Esophagus muscularis mucosa (tissue), 4 donors: ENCODE measurements around the gene C1orf159. TPM values are rescaled to one million over a fixed set of nuclear protein-coding genes. Genes with fewer than 3 reads are reported as not detected.

Experiments
- DNase-seq: peaks from one replicate; pipeline ENCODE4 v3.0.0-alpha.2; 2017; ENCODE audit errors: extremely low spot score
- H3K27ac ChIP-seq, 4 donors: fragments of 200-600 bp; sonication (generic); replicated peaks in 1 of 4; 1 replicate in 3 of 4; 2 replicates in 1 of 4; pipeline ENCODE4 v1.5.1; 2016 to 2019; ENCODE audit warnings: mild to moderate bottlenecking in 1 of 4
- H3K27me3 ChIP-seq, 4 donors: fragments of 200-600 bp; sonication (generic); one replicate each; pipeline versions ENCODE4 v1.5.1 to v1.6.0; 2016 to 2019
- H3K36me3 ChIP-seq, 4 donors: fragments of 200-600 bp; sonication (generic); one replicate each; pipeline ENCODE4 v1.5.1; 2016 to 2019
- H3K4me1 ChIP-seq, 4 donors: fragments of 200-600 bp; sonication (generic); one replicate each; pipeline ENCODE4 v1.5.1; 2016 to 2019
- H3K4me3 ChIP-seq, 4 donors: fragments of 200-600 bp; sonication (generic); 1 replicate in 2 of 4; 2 replicates in 2 of 4; pipeline ENCODE4 v1.5.1; 2016 to 2019; ENCODE audit warnings: mild to moderate bottlenecking in 4 of 4, moderate library complexity in 1 of 4
- H3K9me3 ChIP-seq, 4 donors: fragments of 200-600 bp; sonication (generic); 1 replicate in 3 of 4; 2 replicates in 1 of 4; pipeline ENCODE4 v1.5.1; 2016 to 2019
- CTCF ChIP-seq, 3 experiments: fragments of 200-600 bp in 2 of 3; fragments of 450-650 bp in 1 of 3; sonication (generic) in 2 of 3; IDR thresholded peaks; one replicate each; pipeline ENCODE4 v1.5.1; 2017 to 2019; ENCODE audit warnings: antibody characterized with exemption in 3 of 3, mild to moderate bottlenecking in 2 of 3, moderate library complexity in 1 of 3
- EP300 ChIP-seq: sonication (generic); formaldehyde crosslinking; IDR thresholded peaks from one replicate; pipeline ENCODE4 v1.6.1; 2017; ENCODE audit warnings: antibody characterized with exemption
- POLR2A ChIP-seq: fragments of 450-650 bp; IDR thresholded peaks from one replicate; pipeline ENCODE4 v1.6.1; 2017; ENCODE audit warnings: antibody characterized with exemption, moderate library complexity, mild to moderate bottlenecking, low read depth
- POLR2AphosphoS5 ChIP-seq, 2 donors: sonication (generic); formaldehyde crosslinking; IDR thresholded peaks; one replicate each; pipeline ENCODE4 v1.6.1; 2017; ENCODE audit warnings: antibody characterized with exemption in 2 of 2
- WGBS: methylation state at CpG from one replicate; pipeline ENCODE4 v1.1.5; 2018; 5-methylcytosine and 5-hydroxymethylcytosine counted together
- intact Hi-C: fragments of 100-400 bp; cut with DNase I; formaldehyde crosslinking; loops from one replicate; pipeline ENCODE4 v1.15.1; 2023
- total RNA-seq, 4 donors: library from RNA; depleted of rRNA; stranded (reverse); fragments of >200 nt; gene quantifications; one replicate each; pipeline versions ENCODE4 v1.1.0 to v1.2.1, GENCODE V29; 2016

Gene C1orf159
- total RNA-seq, 4 donors from 2014 or later, result 4.2 to 11.9 (median 8.5) TPM

GRCh38 chr1:1151306-1151705 lies 35.4 kb upstream of the C1orf159 start:
- Histone ChIP-seq H3K36me3 (no peaks in the 10 kb centered on the region), H3K4me1 (no peaks in the 10 kb centered on the region), H3K4me3 (no peak overlapping the region), H3K9me3 (no peaks in the 10 kb centered on the region), H3K27ac (no peak overlapping the region), H3K27me3 (peaks cover 0 to 11% (median 0%) of the 10 kb centered on the region in 4 donors)
- WGBS, result 89% methylated on average over 12 of the region's 21 CpGs
- TF ChIP-seq EP300 (no peak), POLR2A (no peak), POLR2AphosphoS5 (IDR thresholded peaks at IDR 0.05) (no peak), CTCF (IDR thresholded peaks at IDR 0.05) (no peak)
- no peak for DNase-seq
- intact Hi-C loops, result no loop called here

GRCh38 chr1:1150100-1150499 lies 34.2 kb upstream of the C1orf159 start:
- DNase-seq, result no peak
- 76% methylated on average over 9 of the region's 12 CpGs for WGBS
- H3K36me3 ChIP-seq, result no peaks in the 10 kb centered on the region
- intact Hi-C loops, result no loop called here
- H3K4me1 ChIP-seq, result no peaks in the 10 kb centered on the region
- no peak overlapping the region for H3K27ac ChIP-seq
- peaks cover 0 to 23% (median 0%) of the 10 kb centered on the region in 4 donors for H3K27me3 ChIP-seq
- TF ChIP-seq EP300 (no peak), CTCF (IDR thresholded peaks at IDR 0.05) (no peak), POLR2A (no peak), POLR2AphosphoS5 (IDR thresholded peaks at IDR 0.05) (no peak)
- no peaks in the 10 kb centered on the region for H3K9me3 ChIP-seq
- H3K4me3 ChIP-seq, result no peak overlapping the region

GRCh38 chr1:1149416-1149815 lies 33.5 kb upstream of the C1orf159 start:
- Histone ChIP-seq H3K27ac (no peak overlapping the region), H3K36me3 (no peaks in the 10 kb centered on the region), H3K9me3 (no peaks in the 10 kb centered on the region), H3K27me3 (peaks cover 0 to 30% (median 0%) of the 10 kb centered on the region in 4 donors), H3K4me1 (no peaks in the 10 kb centered on the region), H3K4me3 (no peak overlapping the region)
- intact Hi-C loops, result no loop called here
- no peak for DNase-seq
- 84% methylated on average over 15 of the region's 15 CpGs for WGBS
- TF ChIP-seq POLR2AphosphoS5 (IDR thresholded peaks at IDR 0.05), result no peak
- no peak for TF ChIP-seq EP300
- no peak for TF ChIP-seq CTCF (IDR thresholded peaks at IDR 0.05)
- no peak for TF ChIP-seq POLR2A

GRCh38 chr1:1148569-1148968 lies 32.7 kb upstream of the C1orf159 start:
- intact Hi-C loops, result no loop called here
- Histone ChIP-seq H3K27ac (no peak overlapping the region), H3K36me3 (no peaks in the 10 kb centered on the region), H3K4me1 (no peaks in the 10 kb centered on the region), H3K9me3 (no peaks in the 10 kb centered on the region), H3K4me3 (no peak overlapping the region), H3K27me3 (peaks cover 0 to 39% (median 0%) of the 10 kb centered on the region in 4 donors)
- no peak for DNase-seq
- no peak for TF ChIP-seq EP300
- TF ChIP-seq POLR2AphosphoS5 (IDR thresholded peaks at IDR 0.05), result no peak
- TF ChIP-seq POLR2A, result no peak
- TF ChIP-seq CTCF (IDR thresholded peaks at IDR 0.05), result no peak
- 85% methylated on average over 12 of the region's 24 CpGs for WGBS

- intact Hi-C loops, result no loop called here
These were observed 32.2 kb upstream of the C1orf159 start for GRCh38 chr1:1148061-1148460.

More at GRCh38 chr1:1148061-1148460, 32.2 kb upstream of the C1orf159 start:
- Histone ChIP-seq H3K4me1 (no peaks in the 10 kb centered on the region), H3K36me3 (no peaks in the 10 kb centered on the region), H3K9me3 (no peaks in the 10 kb centered on the region), H3K4me3 (no peak overlapping the region), H3K27ac (no peak overlapping the region), H3K27me3 (peaks cover 0 to 44% (median 0%) of the 10 kb centered on the region in 4 donors)
- no peak for DNase-seq
- TF ChIP-seq POLR2A (no peak), POLR2AphosphoS5 (IDR thresholded peaks at IDR 0.05) (no peak), CTCF (IDR thresholded peaks at IDR 0.05) (no peak), EP300 (no peak)
- 85% methylated on average over 13 of the region's 13 CpGs for WGBS
